ENCODE results near the gene GDPD4.

- TF ChIP-seq SUZ12 (IDR thresholded peaks at IDR 0.05) (no peak), BHLHE40 (IDR thresholded peaks at IDR 0.05; ENCODE audit: borderline replicate concordance) (no peak), ARNT (IDR thresholded peaks at IDR 0.05) (no peak), L3MBTL2 (conservative IDR thresholded peaks at IDR 0.05) (no peak)
Observed at GRCh38 chr11:77325159-77325558, 23.7 kb upstream of the GDPD4 start.
